AG04449 (cell line): ENCODE results near the gene ARHGAP1.

Source experiments
- CTCF ChIA-PET: fragments of 350-600 bp; formaldehyde crosslinking; extraction: SDS; loops from one replicate; lab custom pipeline; 2021; ENCODE audit warnings: antibody characterized with exemption; lab: Yijun Ruan, JAX
- POLR2A ChIA-PET: fragments of 400-600, 350-600 bp; formaldehyde crosslinking; extraction: SDS; loops from one replicate; lab custom pipeline; 2020; ENCODE audit warnings: antibody characterized with exemption, inconsistent platforms; lab: Yijun Ruan, JAX
- DNase-seq: peaks from one replicate; pipeline ENCODE4 v3.0.0-alpha.2; 2010; ENCODE audit warnings: low read depth, low spot score
- H3K4me3 ChIP-seq: 2 replicates; pipeline ENCODE4 v1.5.1; 2011; ENCODE audit warnings: low read depth, mild to moderate bottlenecking, control low read depth, low read length
- TF ChIP-seq, protein P1 (sequence below): IDR thresholded peaks from one replicate; pipeline ENCODE4 v1.5.1; 2011; ENCODE audit warnings: mild to moderate bottlenecking, moderate library complexity, low read length, control low read depth, inconsistent platforms; ENCODE audit not compliant: insufficient read depth; ENCODE audit errors: missing control alignments

ARHGAP1 gene

DNA sequence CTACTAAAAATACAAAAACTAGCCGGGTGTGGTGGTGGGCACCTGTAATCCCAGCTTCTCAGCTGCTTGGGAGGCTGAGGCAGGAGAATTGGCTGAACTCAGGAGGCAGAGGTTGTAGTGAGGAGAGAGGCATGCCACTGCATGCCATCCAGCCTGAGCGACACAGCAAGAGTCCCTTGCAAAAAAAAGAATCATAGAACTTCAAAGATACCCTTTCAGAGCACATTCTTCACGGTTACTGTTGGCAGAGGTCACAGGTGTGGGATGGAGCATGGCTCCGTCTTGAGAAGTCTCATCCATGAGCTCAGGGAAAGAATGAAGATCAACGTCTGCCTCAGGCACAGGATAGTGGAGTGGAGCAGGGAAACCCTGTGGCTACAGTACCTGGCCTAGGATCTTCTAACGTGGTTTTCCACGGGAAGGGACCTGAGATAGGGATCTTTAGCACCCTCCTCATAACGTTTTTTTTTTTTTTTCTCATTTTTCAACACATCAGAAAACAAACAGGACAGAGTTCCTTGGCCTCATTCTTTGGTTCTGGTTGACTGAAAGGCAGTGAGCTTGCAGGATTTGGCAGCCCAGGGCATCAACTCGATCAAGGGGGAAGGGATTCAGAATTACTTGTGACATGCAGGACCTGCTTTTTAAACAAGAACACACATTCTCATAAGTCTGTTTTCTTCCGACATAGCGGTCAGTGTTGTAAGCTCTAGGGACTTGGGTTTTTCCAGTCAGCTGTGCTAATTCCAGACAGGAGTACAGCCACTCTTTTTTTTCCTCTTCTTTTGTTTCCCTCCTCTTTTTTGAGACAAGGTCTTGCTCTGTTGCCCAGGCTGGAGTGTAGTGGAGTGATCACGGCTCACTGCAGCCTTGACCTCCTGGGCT, 41.4 kb upstream of the ARHGAP1 start:
- ChIA-PET POLR2A (interaction anchor here (0.6 kb wide), 1 partner anchor 913 kb away, joined by 3 read pairs; no protein-coding TSS in a partner anchor), CTCF (no interaction called here)
- DNase-seq: no peak
- H3K4me3 ChIP-seq: no peak overlapping the region
- TF ChIP-seq, protein P1, sequence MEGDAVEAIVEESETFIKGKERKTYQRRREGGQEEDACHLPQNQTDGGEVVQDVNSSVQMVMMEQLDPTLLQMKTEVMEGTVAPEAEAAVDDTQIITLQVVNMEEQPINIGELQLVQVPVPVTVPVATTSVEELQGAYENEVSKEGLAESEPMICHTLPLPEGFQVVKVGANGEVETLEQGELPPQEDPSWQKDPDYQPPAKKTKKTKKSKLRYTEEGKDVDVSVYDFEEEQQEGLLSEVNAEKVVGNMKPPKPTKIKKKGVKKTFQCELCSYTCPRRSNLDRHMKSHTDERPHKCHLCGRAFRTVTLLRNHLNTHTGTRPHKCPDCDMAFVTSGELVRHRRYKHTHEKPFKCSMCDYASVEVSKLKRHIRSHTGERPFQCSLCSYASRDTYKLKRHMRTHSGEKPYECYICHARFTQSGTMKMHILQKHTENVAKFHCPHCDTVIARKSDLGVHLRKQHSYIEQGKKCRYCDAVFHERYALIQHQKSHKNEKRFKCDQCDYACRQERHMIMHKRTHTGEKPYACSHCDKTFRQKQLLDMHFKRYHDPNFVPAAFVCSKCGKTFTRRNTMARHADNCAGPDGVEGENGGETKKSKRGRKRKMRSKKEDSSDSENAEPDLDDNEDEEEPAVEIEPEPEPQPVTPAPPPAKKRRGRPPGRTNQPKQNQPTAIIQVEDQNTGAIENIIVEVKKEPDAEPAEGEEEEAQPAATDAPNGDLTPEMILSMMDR: no peak

- CTCF ChIA-PET: no interaction called here
- no peak for DNase-seq
- POLR2A ChIA-PET: no interaction called here
- no peak overlapping the region for H3K4me3 ChIP-seq
- TF ChIP-seq, protein P1: no peak
Observed at GRCh38 chr11:46738887-46739286, 38.5 kb upstream of the ARHGAP1 start.

GRCh38 chr11:46737699-46738098, 37.3 kb upstream of the ARHGAP1 start:
- CTCF ChIA-PET: no interaction called here
- TF ChIP-seq, protein P1: no peak
- POLR2A ChIA-PET: no interaction called here
- no peak for DNase-seq
- no peak overlapping the region for H3K4me3 ChIP-seq

DNA sequence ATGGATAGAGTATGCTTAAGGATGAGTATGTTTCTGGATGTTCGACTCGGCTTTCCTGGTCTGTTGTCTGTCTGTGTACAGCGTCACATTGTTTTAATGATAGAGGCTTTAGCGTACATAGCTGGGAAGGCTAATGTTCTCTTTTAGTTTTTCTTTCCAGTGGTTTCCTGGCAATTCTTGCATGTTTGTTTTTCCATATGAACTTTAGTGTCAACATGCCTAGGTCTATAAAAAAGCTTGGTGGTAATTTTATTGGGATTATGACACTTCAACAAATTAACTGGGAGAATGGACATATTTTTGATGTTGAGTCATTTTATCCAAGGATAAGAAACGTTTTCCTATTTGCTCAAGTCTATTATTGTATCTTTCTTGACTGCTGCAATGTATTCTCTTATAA, 36.2 kb upstream of the ARHGAP1 start:
- POLR2A ChIA-PET: interaction anchor here (0.7 kb wide), 1 partner anchor 16 kb away, joined by 3 read pairs; no protein-coding TSS in a partner anchor
- no peak overlapping the region for H3K4me3 ChIP-seq
- no peak for DNase-seq
- TF ChIP-seq, protein P1: no peak
- CTCF ChIA-PET: no interaction called here

GRCh38 chr11:46736146-46736545, 35.7 kb upstream of the ARHGAP1 start:
- TF ChIP-seq, protein P1: no peak
- POLR2A ChIA-PET: no interaction called here
- no peak overlapping the region for H3K4me3 ChIP-seq
- DNase-seq: no peak
- CTCF ChIA-PET: no interaction called here

DNA sequence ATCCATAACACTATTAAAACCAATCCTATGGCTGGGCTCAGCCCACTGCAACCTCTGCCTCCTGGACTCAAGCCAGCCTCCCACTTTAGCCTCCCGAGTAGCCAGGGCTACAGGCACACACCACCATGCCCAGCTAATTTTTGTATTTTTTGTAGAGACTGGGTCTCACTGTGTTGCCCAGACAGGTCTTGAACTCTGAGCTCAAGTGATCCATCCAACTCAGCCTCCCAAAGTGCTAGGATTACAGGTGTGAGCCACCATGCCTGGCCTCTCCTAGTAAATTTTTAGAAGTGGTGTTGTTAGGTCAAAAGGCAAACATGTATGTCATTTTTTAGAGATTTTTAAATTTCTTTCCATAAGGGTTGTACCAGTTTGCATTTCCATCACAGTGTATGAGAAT, 32.8 kb upstream of the ARHGAP1 start:
- ChIA-PET CTCF (no interaction called here), POLR2A (no interaction called here)
- no peak overlapping the region for H3K4me3 ChIP-seq
- TF ChIP-seq, protein P1: no peak
- DNase-seq: no peak
